Pericardium fibroblast (primary cell): ENCODE data around the gene GLE1. TPM values are rescaled to one million over a fixed set of nuclear protein-coding genes. Genes with fewer than 3 reads are reported as not detected.

Source experiments
- total RNA-seq: library from RNA; depleted of rRNA; stranded (reverse); fragments of >200 nt; gene quantifications from 2 replicates; pipeline ENCODE4 v1.2.3, GENCODE V29; 2015

GLE1 gene
- total RNA-seq: 18.6 and 22.9 TPM in 2 replicates

GRCh38 chr9:128504485-128505413 lies at the start of gene GLE1:
TSS of gene GLE1 (plus strand) at chr9:128504719. CDS start at chr9:128504806, 87 bp downstream.

GRCh38 chr9:128455849-128456612 lies 48.5 kb upstream of the GLE1 start, which contains the start of gene ODF2:
TSS of gene ODF2 (plus strand) at chr9:128456006. CDS start at chr9:128456092, 86 bp downstream.

GRCh38 chr9:128552153-128552743 lies 47.7 kb downstream of the GLE1 start, which contains the start of gene SPTAN1:
TSS of gene SPTAN1 (plus strand) at chr9:128552587. CDS start at chr9:128566741, 14,154 bp downstream.

Other genes with a start within 250 kb of the GLE1 start
- gene GOLGA2, start 228.7 kb upstream of the GLE1 start, total RNA-seq: 95.8 and 97.2 TPM in 2 replicates
- 40.8 and 53.2 TPM in 2 replicates for gene SWI5, start 228.4 kb upstream of the GLE1 start, total RNA-seq
- gene TRUB2, start 182.3 kb upstream of the GLE1 start, total RNA-seq: 9.7 and 16.6 TPM in 2 replicates
- gene COQ4, start 181.9 kb upstream of the GLE1 start, total RNA-seq: 28.8 and 32.3 TPM in 2 replicates
- 11.5 and 20.7 TPM in 2 replicates for gene SLC27A4, start 164.2 kb upstream of the GLE1 start, total RNA-seq
- gene URM1, start 133.3 kb upstream of the GLE1 start, total RNA-seq: 27.2 and 33.0 TPM in 2 replicates
- 128 and 233 TPM in 2 replicates for gene CERCAM, start 83.9 kb upstream of the GLE1 start, total RNA-seq
- gene ODF2, start 48.7 kb upstream of the GLE1 start, total RNA-seq: 19.8 and 20.8 TPM in 2 replicates
- 185 and 358 TPM in 2 replicates for gene SPTAN1, start 47.9 kb downstream of the GLE1 start, total RNA-seq
- 27.4 and 33.6 TPM in 2 replicates for gene DYNC2I2, start 152.1 kb downstream of the GLE1 start, total RNA-seq
- 228 and 233 TPM in 2 replicates for gene SET, start 184.5 kb downstream of the GLE1 start, total RNA-seq
- gene PKN3, start 197.8 kb downstream of the GLE1 start, total RNA-seq: 1.0 and 1.8 TPM in 2 replicates
- gene ZDHHC12, start 219.4 kb downstream of the GLE1 start, total RNA-seq: 44.8 and 52.5 TPM in 2 replicates